ENCODE data around the gene FRMPD1.
"Not testable (repeated sequence)": the region's sequence is repeated elsewhere in the genome, so short reads cannot be mapped to it uniquely, and the experiment has no call there.

The FRMPD1 gene

GRCh38 chr9:37739222-37739621, 88.5 kb downstream of the FRMPD1 start:
- no peak for DNase-seq (ENCODE audit: low read depth in 2 of 2)

- no peak for DNase-seq (ENCODE audit: low read depth in 2 of 2)
These were observed 89.4 kb downstream of the FRMPD1 start for GRCh38 chr9:37740128-37740527.

GRCh38 chr9:37740631-37741328, 90.0 kb downstream of the FRMPD1 start:
- DNase-seq (ENCODE audit: low read depth in 2 of 2): no peak

- no peak for DNase-seq (ENCODE audit: low read depth in 2 of 2)
These were observed 95.2 kb downstream of the FRMPD1 start for GRCh38 chr9:37745970-37746369.

- DNase-seq (ENCODE audit: low read depth in 2 of 2): no peak
These were observed 95.9 kb downstream of the FRMPD1 start for GRCh38 chr9:37746448-37747270.

- DNase-seq (ENCODE audit: low read depth in 2 of 2): peak; percentile 9 to 31
These were observed 96.6 kb downstream of the FRMPD1 start for GRCh38 chr9:37747271-37747753.

- no peak for DNase-seq (ENCODE audit: low read depth in 2 of 2)
These were observed 98.4 kb downstream of the FRMPD1 start for GRCh38 chr9:37749129-37749528.

GRCh38 chr9:37751186-37751585, 100.4 kb downstream of the FRMPD1 start:
- DNase-seq (ENCODE audit: low read depth in 2 of 2): no peak

GRCh38 chr9:37751704-37752103, 101.0 kb downstream of the FRMPD1 start:
- DNase-seq (ENCODE audit: low read depth in 2 of 2): not testable (repeated sequence)

GRCh38 chr9:37752112-37752511, 101.4 kb downstream of the FRMPD1 start:
- DNase-seq (ENCODE audit: low read depth in 2 of 2): not testable (repeated sequence)

- no peak for DNase-seq (ENCODE audit: low read depth in 2 of 2)
These were observed 102.1 kb downstream of the FRMPD1 start for GRCh38 chr9:37752642-37753488.

- DNase-seq (ENCODE audit: low read depth in 2 of 2): peak; percentile 45 to 53
These were observed 102.9 kb downstream of the FRMPD1 start, which contains the start of gene TRMT10B for GRCh38 chr9:37753489-37754190. Gene TRMT10B (plus strand): TSS chr9:37753805. CDS start chr9:37761932, 8,127 bp downstream.

- DNase-seq (ENCODE audit: low read depth in 2 of 2): no peak
These were observed 108.0 kb downstream of the FRMPD1 start for GRCh38 chr9:37758747-37759146.

- no peak for DNase-seq (ENCODE audit: low read depth in 2 of 2)
These were observed 109.8 kb downstream of the FRMPD1 start for GRCh38 chr9:37760416-37761161.

- DNase-seq (ENCODE audit: low read depth in 2 of 2): no peak
These were observed 110.8 kb downstream of the FRMPD1 start for GRCh38 chr9:37761511-37761910.

GRCh38 chr9:37765263-37765662, 114.5 kb downstream of the FRMPD1 start:
- DNase-seq (ENCODE audit: low read depth in 2 of 2): not testable (repeated sequence)

GRCh38 chr9:37769306-37769705, 118.6 kb downstream of the FRMPD1 start:
- DNase-seq (ENCODE audit: low read depth in 2 of 2): no peak

GRCh38 chr9:37769995-37770394, 119.2 kb downstream of the FRMPD1 start:
- DNase-seq (ENCODE audit: low read depth in 2 of 2): no peak

- no peak for DNase-seq (ENCODE audit: low read depth in 2 of 2)
These were observed 124.6 kb downstream of the FRMPD1 start for GRCh38 chr9:37775216-37775919.

GRCh38 chr9:37776328-37776727, 125.6 kb downstream of the FRMPD1 start:
- DNase-seq (ENCODE audit: low read depth in 2 of 2): no peak
